GM12878 (cell line): ENCODE data around the gene DXO. TPM values are rescaled to one million over a fixed set of nuclear protein-coding genes. Genes with fewer than 3 reads are reported as not detected.

Experiments used
- ATAC-seq: fragments of 200-7000 bp; cut with Tn5 transposase; 3 replicates; pipeline ENCODE4 v1.9.1; 2020; ENCODE audit warnings: mild to moderate bottlenecking, moderate library complexity
- BruUV-seq: library from RNA; stranded (reverse); fragments of 400-500 nt; replicated peaks from 2 replicates; lab custom pipeline; 2021; lab: Mats Ljungman, UMichigan
- CTCF ChIA-PET: fragments of 300-600 bp; sonication (Branson Sonifier 250); formaldehyde crosslinking; extraction: SDS; loops from one replicate; lab custom pipeline; 2021; ENCODE audit warnings: inconsistent platforms; lab: Yijun Ruan, JAX
- POLR2A ChIA-PET: fragments of 350-600 bp; formaldehyde crosslinking; extraction: SDS; loops from one replicate; lab custom pipeline; 2021; ENCODE audit warnings: inconsistent platforms; lab: Charles Lee
- RAD21 ChIA-PET: fragments of 300-600 bp; sonication (Branson Sonifier 250); formaldehyde crosslinking; loops from one replicate; lab custom pipeline; 2023; ENCODE audit warnings: antibody characterized with exemption; ENCODE audit not compliant: unreplicated experiment; lab: Charles Lee
- SMC1A ChIA-PET: fragments of 300-600 bp; sonication (Branson Sonifier 250); formaldehyde crosslinking; loops from one replicate; lab custom pipeline; 2023; ENCODE audit not compliant: unreplicated experiment, uncharacterized antibody; lab: Charles Lee
- DNase-seq: peaks from one replicate; pipeline ENCODE4 v3.0.0-alpha.2; 2011; ENCODE audit warnings: low read depth, low spot score
- FAIRE-seq: peaks from 3 replicates; lab custom pipeline; 2011; peaks lifted over from hg19 to GRCh38; lab: Jason Lieb, UNC
- H2AFZ ChIP-seq: 2 replicates; pipeline ENCODE4 v1.6.0; 2011; ENCODE audit warnings: low read depth, low read length, control low read depth; ENCODE audit not compliant: control insufficient read depth
- H3K27ac ChIP-seq: 2 replicates; pipeline ENCODE4 v1.5.1; 2011; ENCODE audit warnings: control low read depth; ENCODE audit not compliant: control insufficient read depth, insufficient read depth
- H3K27me3 ChIP-seq, 2 experiments: replicated peaks in 1 of 2; 2 replicates each; pipeline versions ENCODE4 v1.6.0 to v1.6.1; 2011; ENCODE audit warnings: low read length in 1 of 2; ENCODE audit not compliant: control insufficient read depth in 2 of 2, insufficient read depth in 2 of 2
- H3K36me3 ChIP-seq, 2 experiments: 2 replicates each; pipeline ENCODE4 v1.5.1; 2011; ENCODE audit warnings: low read length in 1 of 2; ENCODE audit not compliant: control insufficient read depth in 2 of 2, insufficient read depth in 2 of 2
- H3K4me1 ChIP-seq: 2 replicates; pipeline ENCODE4 v1.6.1; 2011; ENCODE audit warnings: mild to moderate bottlenecking, low read length, moderate library complexity, mixed read lengths; ENCODE audit not compliant: control insufficient read depth, insufficient read depth
- H3K4me2 ChIP-seq: 2 replicates; pipeline ENCODE4 v1.6.0; 2011; ENCODE audit warnings: control low read depth; ENCODE audit not compliant: control insufficient read depth, insufficient read depth
- H3K4me3 ChIP-seq: fragments of 200-600 bp; sonication (generic); 2 replicates; pipeline ENCODE4 v1.5.1; 2016
- H3K79me2 ChIP-seq: 2 replicates; pipeline ENCODE4 v1.6.0; 2011; ENCODE audit warnings: low read length; ENCODE audit not compliant: control insufficient read depth, insufficient read depth
- H3K9ac ChIP-seq: 2 replicates; pipeline ENCODE4 v1.8.0; 2011; ENCODE audit warnings: low read length, control low read depth, mixed read lengths; ENCODE audit not compliant: control insufficient read depth, insufficient read depth
- H3K9me3 ChIP-seq: replicated peaks from 3 replicates; pipeline ENCODE4 v1.5.1; 2011; ENCODE audit warnings: mild to moderate bottlenecking, low read length; ENCODE audit not compliant: control insufficient read depth, insufficient read depth
- H4K20me1 ChIP-seq: 2 replicates; pipeline ENCODE4 v1.6.0; 2011; ENCODE audit not compliant: control insufficient read depth, insufficient read depth
- BHLHE40 ChIP-seq, 2 experiments: fragments of 450-650 bp in 1 of 2; IDR thresholded peaks; 2 replicates each; pipeline ENCODE4 v1.6.1; 2011 to 2017; ENCODE audit warnings: low read depth in 2 of 2, borderline replicate concordance in 1 of 2, improper control_type of control experiment in 1 of 2, low read length in 1 of 2, mild to moderate bottlenecking in 1 of 2
- CUX1 ChIP-seq: IDR thresholded peaks from 2 replicates; pipeline ENCODE4 v1.6.1; 2012; ENCODE audit warnings: improper control_type of control experiment, low read depth, low read length; ENCODE audit not compliant: insufficient replicate concordance
- ESRRA ChIP-seq: IDR thresholded peaks from 2 replicates; pipeline ENCODE4 v1.6.1; 2012; ENCODE audit warnings: mild to moderate bottlenecking, low read length, improper control_type of control experiment
- ETV6 ChIP-seq, 2 experiments: fragments of 450-650 bp in 1 of 2; IDR thresholded peaks in 1 of 2; conservative IDR thresholded peaks in 1 of 2; 2 replicates each; pipeline ENCODE4 v1.6.1; 2014; ENCODE audit warnings: antibody characterized with exemption in 1 of 2, borderline replicate concordance in 1 of 2, low read depth in 1 of 2, mild to moderate bottlenecking in 1 of 2, moderate library complexity in 1 of 2
- FOXK2 ChIP-seq: fragments of 450-650 bp; IDR thresholded peaks from 2 replicates; pipeline ENCODE4 v1.6.1; 2017; ENCODE audit warnings: mild to moderate bottlenecking, moderate library complexity
- IRF3 ChIP-seq: fragments of 450-650 bp; IDR thresholded peaks from 2 replicates; pipeline ENCODE4 v1.6.1; 2014; ENCODE audit warnings: mild to moderate bottlenecking
- MTA3 ChIP-seq: IDR thresholded peaks from 2 replicates; pipeline ENCODE4 v1.6.1; 2012; ENCODE audit warnings: low read length, inconsistent platforms, borderline replicate concordance
- MYC ChIP-seq: IDR thresholded peaks from 2 replicates; pipeline ENCODE4 v1.6.1; 2011; ENCODE audit warnings: mild to moderate bottlenecking, low read length, moderate library complexity, inconsistent platforms; ENCODE audit not compliant: insufficient read depth, insufficient replicate concordance, insufficient read length, severe bottlenecking
- NRF1 ChIP-seq: conservative IDR thresholded peaks from 2 replicates; pipeline ENCODE4 v1.6.1; 2011; ENCODE audit warnings: mild to moderate bottlenecking, low read depth, low read length, improper control_type of control experiment
- STAT3 ChIP-seq: IDR thresholded peaks from 2 replicates; pipeline ENCODE4 v1.6.1; 2011; ENCODE audit warnings: low read depth, low read length, improper control_type of control experiment
- ZSCAN29 ChIP-seq: fragments of 450-650 bp; IDR thresholded peaks from 2 replicates; pipeline ENCODE4 v1.6.1; 2017; ENCODE audit warnings: mild to moderate bottlenecking, moderate library complexity
- WGBS: methylation state at CpG from one replicate; pipeline ENCODE4 v1.1.6; 2016; ENCODE audit warnings: low lambda C conversion rate; ENCODE audit not compliant: insufficient replicate concordance, insufficient coverage; ENCODE audit errors: missing lambda C conversion rate; 5-methylcytosine and 5-hydroxymethylcytosine counted together
- in situ Hi-C: fragments of 300-500 bp; cut with MboI; formaldehyde crosslinking; loops from 9 replicates; pipeline ENCODE4 v1.14.3; 2018; ENCODE audit warnings: mixed read lengths
- intact Hi-C: fragments of 100-400 bp; cut with micrococcal nuclease; formaldehyde crosslinking; loops from one replicate; pipeline ENCODE4 v1.14.2; 2022; ENCODE audit not compliant: unreplicated experiment
- polyA plus RNA-seq, 11 experiments: library from polyadenylated mRNA; depleted of rRNA in 4 of 11; unstranded in 6 of 11; stranded (reverse) in 5 of 11; fragments of >200 nt; fragmentation: Nextera tagmentation in 4 of 11; fragmentation: Illumina TruSeq in 1 of 11; extraction: Ambion mirVana in 4 of 11; extraction: Trizol in 1 of 11; gene quantifications; 1 replicate in 1 of 11; 2 replicates in 10 of 11; pipeline versions ENCODE4 v1.2.1 to v1.2.3, GENCODE V29; 2011 to 2016; ENCODE audit warnings: inconsistent platforms in 2 of 11, missing spikeins in 2 of 11, low read depth in 1 of 11
- total RNA-seq, 4 experiments: library from RNA; depleted of rRNA in 3 of 4; stranded (reverse); fragments of >200 nt in 3 of 4; fragmentation: Illumina TruSeq in 1 of 4; extraction: Trizol in 1 of 4; gene quantifications; 2 replicates each; pipeline versions ENCODE4 v1.2.1 to v1.2.3, GENCODE V29; 2013 to 2021

DXO gene
- total and polyA plus RNA-seq, 10 of the 15 experiments (the other 5 are each of a cell fraction or from before 2014, with no cell fraction given) = 4.5 to 21.4 (median 16.3) TPM

DNA sequence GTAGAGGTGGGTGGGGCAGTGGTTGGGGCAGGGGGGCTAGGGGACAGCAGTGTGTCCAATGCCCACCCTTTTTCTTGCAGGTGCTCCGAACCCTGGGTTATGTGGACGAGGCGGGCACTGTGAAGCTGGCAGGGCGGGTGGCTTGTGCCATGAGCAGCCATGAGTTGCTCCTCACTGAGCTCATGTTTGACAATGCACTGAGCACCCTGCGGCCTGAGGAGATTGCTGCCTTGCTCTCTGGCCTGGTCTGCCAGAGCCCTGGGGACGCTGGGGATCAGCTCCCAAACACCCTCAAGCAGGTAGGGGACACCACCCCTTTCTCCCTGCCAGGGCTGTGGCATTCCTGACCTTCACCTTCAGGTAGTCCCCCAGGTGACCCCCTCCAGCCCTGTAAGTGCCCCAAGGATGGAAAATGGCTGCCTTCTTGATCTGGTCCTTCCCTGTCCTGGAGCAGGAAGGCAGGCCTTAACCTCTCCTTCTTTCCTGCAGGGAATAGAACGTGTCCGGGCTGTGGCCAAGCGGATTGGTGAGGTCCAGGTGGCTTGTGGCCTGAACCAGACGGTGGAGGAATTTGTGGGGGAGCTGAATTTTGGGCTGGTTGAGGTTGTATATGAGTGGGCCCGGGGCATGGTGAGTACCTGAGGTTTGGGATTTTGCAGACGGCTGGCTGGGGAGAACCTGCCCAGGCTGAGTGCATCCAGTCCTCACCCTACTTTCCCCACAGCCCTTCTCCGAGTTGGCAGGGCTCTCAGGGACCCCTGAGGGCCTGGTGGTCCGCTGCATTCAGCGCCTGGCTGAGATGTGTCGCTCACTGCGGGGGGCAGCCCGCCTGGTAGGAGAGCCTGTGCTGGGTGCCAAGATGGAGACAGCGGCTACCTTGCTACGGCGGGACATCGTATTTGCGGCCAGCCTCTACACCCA lies 2.9 kb downstream of the DXO start:
- ChIA-PET RAD21 (no interaction called here), SMC1A (interaction anchor here (1.4 kb wide), 1 partner anchor 10 kb away, joined by 5 read pairs; the partner anchor contains the start of genes NELFE and SKIC2), CTCF (interaction anchor here (0.9 to 1.1 kb wide), 2 partner anchors 11 to 17 kb away, joined by 3 read pairs; no protein-coding TSS in a partner anchor), POLR2A (no interaction called here)
- in situ Hi-C loops = no loop called here
- H4K20me1 ChIP-seq = no peaks in the 10 kb centered on the region
- no peak overlapping the region for H3K9ac ChIP-seq
- no peak overlapping the region for H2AFZ ChIP-seq
- intact Hi-C loops = no loop called here
- TF ChIP-seq CUX1 (no peak), ESRRA (no peak), ETV6 (conservative IDR thresholded peaks at IDR 0.05 in 1 of 2, IDR thresholded peaks at IDR 0.05 in 1 of 2; ENCODE audit: borderline replicate concordance in 1 of 2, low read depth in 1 of 2) (no peak), MTA3 (no peak), IRF3 (no peak), ZSCAN29 (no peak), MYC (no peak), STAT3 (no peak), NRF1 (no peak), BHLHE40 (IDR thresholded peaks at IDR 0.05; ENCODE audit: borderline replicate concordance in 1 of 2, low read depth in 2 of 2, low read length in 1 of 2) (no peak), FOXK2 (no peak)
- WGBS = 88% methylated on average over 23 of the region's 23 CpGs
- peaks cover 22% of the 10 kb centered on the region for H3K79me2 ChIP-seq
- H3K9me3 ChIP-seq = no peaks in the 10 kb centered on the region
- FAIRE-seq = no peak
- no peak overlapping the region for H3K4me3 ChIP-seq
- H3K27ac ChIP-seq = no peak overlapping the region
- no peak overlapping the region for H3K4me2 ChIP-seq
- H3K27me3 ChIP-seq = no peaks in the 10 kb centered on the region
- BruUV-seq = no TSS peak
- DNase-seq = no peak
- peaks cover 13% of the 10 kb centered on the region for H3K4me1 ChIP-seq
- peaks cover 11 to 16% of the 10 kb centered on the region in 2 experiments; a peak in 3 of 4 replicates for H3K36me3 ChIP-seq
- ATAC-seq = no peak
